ENCODE measurements around the gene HEATR3.

- TF ChIP-seq, protein P1, sequence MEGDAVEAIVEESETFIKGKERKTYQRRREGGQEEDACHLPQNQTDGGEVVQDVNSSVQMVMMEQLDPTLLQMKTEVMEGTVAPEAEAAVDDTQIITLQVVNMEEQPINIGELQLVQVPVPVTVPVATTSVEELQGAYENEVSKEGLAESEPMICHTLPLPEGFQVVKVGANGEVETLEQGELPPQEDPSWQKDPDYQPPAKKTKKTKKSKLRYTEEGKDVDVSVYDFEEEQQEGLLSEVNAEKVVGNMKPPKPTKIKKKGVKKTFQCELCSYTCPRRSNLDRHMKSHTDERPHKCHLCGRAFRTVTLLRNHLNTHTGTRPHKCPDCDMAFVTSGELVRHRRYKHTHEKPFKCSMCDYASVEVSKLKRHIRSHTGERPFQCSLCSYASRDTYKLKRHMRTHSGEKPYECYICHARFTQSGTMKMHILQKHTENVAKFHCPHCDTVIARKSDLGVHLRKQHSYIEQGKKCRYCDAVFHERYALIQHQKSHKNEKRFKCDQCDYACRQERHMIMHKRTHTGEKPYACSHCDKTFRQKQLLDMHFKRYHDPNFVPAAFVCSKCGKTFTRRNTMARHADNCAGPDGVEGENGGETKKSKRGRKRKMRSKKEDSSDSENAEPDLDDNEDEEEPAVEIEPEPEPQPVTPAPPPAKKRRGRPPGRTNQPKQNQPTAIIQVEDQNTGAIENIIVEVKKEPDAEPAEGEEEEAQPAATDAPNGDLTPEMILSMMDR (IDR thresholded peaks at IDR 0.05), result no peak
- TF ChIP-seq EZH2phosphoT487 (IDR thresholded peaks at IDR 0.05), result no peak
Observed at GRCh38 chr16:50071075-50071671, 5.4 kb downstream of the HEATR3 start.
